GM21423 (cell line): ENCODE data around the gene GRIK1.

Source experiments
- ATAC-seq: cut with Tn5 transposase; IDR thresholded peaks from one replicate; pipeline ENCODE4 v1.9.1; 2021; ENCODE audit warnings: mild to moderate bottlenecking, moderate library complexity; ENCODE audit not compliant: unreplicated experiment

GRIK1 gene

GRCh38 chr21:29675451-29675850 is 264.3 kb downstream of the GRIK1 start:
- ATAC-seq = no peak

GRCh38 chr21:29674343-29674742 is 265.5 kb downstream of the GRIK1 start:
- ATAC-seq = no peak

GRCh38 chr21:29673096-29673610 is 266.6 kb downstream of the GRIK1 start:
- no peak for ATAC-seq

- no peak for ATAC-seq
Observed at GRCh38 chr21:29671728-29672127, 268.1 kb downstream of the GRIK1 start.

GRCh38 chr21:29670228-29670627 is 269.6 kb downstream of the GRIK1 start:
- no peak for ATAC-seq

GRCh38 chr21:29669416-29669815 is 270.4 kb downstream of the GRIK1 start:
- no peak for ATAC-seq

- no peak for ATAC-seq
Observed at GRCh38 chr21:29667651-29668050, 272.1 kb downstream of the GRIK1 start.

- ATAC-seq = no peak
Observed at GRCh38 chr21:29664615-29665014, 275.2 kb downstream of the GRIK1 start.

- no peak for ATAC-seq
Observed at GRCh38 chr21:29661672-29662442, 277.9 kb downstream of the GRIK1 start.

- ATAC-seq = no peak
Observed at GRCh38 chr21:29660047-29660720, 279.6 kb downstream of the GRIK1 start.

- ATAC-seq = no peak
Observed at GRCh38 chr21:29658934-29659203, 280.9 kb downstream of the GRIK1 start.

GRCh38 chr21:29658177-29658933 is 281.4 kb downstream of the GRIK1 start:
- no peak for ATAC-seq

- no peak for ATAC-seq
Observed at GRCh38 chr21:29657240-29657989, 282.4 kb downstream of the GRIK1 start.

- ATAC-seq = no peak
Observed at GRCh38 chr21:29656504-29657239, 283.1 kb downstream of the GRIK1 start.

- no peak for ATAC-seq
Observed at GRCh38 chr21:29655577-29655976, 284.2 kb downstream of the GRIK1 start.

- no peak for ATAC-seq
Observed at GRCh38 chr21:29654855-29655254, 284.9 kb downstream of the GRIK1 start.

- ATAC-seq = no peak
Observed at GRCh38 chr21:29654203-29654602, 285.6 kb downstream of the GRIK1 start.

- no peak for ATAC-seq
Observed at GRCh38 chr21:29650523-29651022, 289.2 kb downstream of the GRIK1 start.

GRCh38 chr21:29649406-29649814 is 290.4 kb downstream of the GRIK1 start:
- ATAC-seq = no peak

GRCh38 chr21:29648710-29649240 is 291.0 kb downstream of the GRIK1 start:
- ATAC-seq = no peak
